ENCODE results near the gene DHFR.

- TF ChIP-seq JUND (IDR thresholded peaks at IDR 0.05) (no peak), ATF3 (IDR thresholded peaks at IDR 0.05) (no peak), EZH2 (IDR thresholded peaks at IDR 0.05) (no peak), CTCF (IDR thresholded peaks at IDR 0.05 in 2 of 3, conservative IDR thresholded peaks at IDR 0.05 in 1 of 3; ENCODE audit: borderline replicate concordance in 1 of 3, insufficient read depth in 1 of 3, low read depth in 2 of 3, low read length in 2 of 3) (no peak), CEBPB (IDR thresholded peaks at IDR 0.05; ENCODE audit: low read depth) (no peak), EGR1 (IDR thresholded peaks at IDR 0.05; ENCODE audit: low read depth) (no peak), ELF1 (IDR thresholded peaks at IDR 0.05; ENCODE audit: borderline replicate concordance, low read depth) (no peak), POLR2AphosphoS5 (IDR thresholded peaks at IDR 0.05; ENCODE audit: low read depth, low read length) (no peak), SP1 (IDR thresholded peaks at IDR 0.05; ENCODE audit: low read depth) (no peak)
Observed at GRCh38 chr5:80695666-80696065, 40.9 kb upstream of the DHFR start.

All from HCT116 (cell line).